Hepatocyte (in vitro differentiated cells): ENCODE measurements around the gene GPX4. TPM values are rescaled to one million over a fixed set of nuclear protein-coding genes. Genes with fewer than 3 reads are reported as not detected.

Experiments used
- DNase-seq: peaks from one replicate; pipeline ENCODE4 v3.0.0-alpha.2; 2016; ENCODE audit warnings: low spot score
- H2AFZ ChIP-seq: fragments of 200-600 bp; sonication (generic); 2 replicates; pipeline ENCODE4 v1.6.0; 2016; ENCODE audit warnings: antibody characterized with exemption, mild to moderate bottlenecking
- H3K27ac ChIP-seq: fragments of 200-600 bp; sonication (generic); 2 replicates; pipeline ENCODE4 v1.5.1; 2016; ENCODE audit warnings: mild to moderate bottlenecking
- H3K27me3 ChIP-seq: fragments of 200-600 bp; sonication (generic); 2 replicates; pipeline ENCODE4 v1.6.1; 2016
- H3K36me3 ChIP-seq: fragments of 200-600 bp; sonication (generic); replicated peaks from 2 replicates; pipeline ENCODE4 v1.5.1; 2016; ENCODE audit warnings: low read depth; ENCODE audit not compliant: insufficient read depth
- H3K4me1 ChIP-seq: fragments of 200-600 bp; sonication (generic); 2 replicates; pipeline ENCODE4 v1.5.1; 2016; ENCODE audit warnings: mild to moderate bottlenecking, moderate library complexity; ENCODE audit not compliant: insufficient read depth
- H3K4me2 ChIP-seq: fragments of 200-600 bp; sonication (generic); 2 replicates; pipeline ENCODE4 v1.6.0; 2016
- H3K4me3 ChIP-seq: fragments of 200-600 bp; sonication (generic); 2 replicates; pipeline ENCODE4 v1.5.1; 2016; ENCODE audit warnings: mild to moderate bottlenecking
- H3K79me2 ChIP-seq: fragments of 200-600 bp; sonication (generic); 2 replicates; pipeline ENCODE4 v1.6.0; 2017; ENCODE audit warnings: mild to moderate bottlenecking
- H3K9me2 ChIP-seq: fragments of 200-600 bp; sonication (generic); replicated peaks from 2 replicates; pipeline ENCODE4 v1.6.0; 2017; ENCODE audit warnings: mild to moderate bottlenecking; ENCODE audit not compliant: insufficient read depth
- H3K9me3 ChIP-seq: fragments of 200-600 bp; sonication (generic); 2 replicates; pipeline ENCODE4 v1.5.1; 2016; ENCODE audit warnings: low read depth, mild to moderate bottlenecking
- H4K20me1 ChIP-seq: fragments of 200-600 bp; sonication (generic); 2 replicates; pipeline ENCODE4 v1.6.0; 2016; ENCODE audit warnings: mild to moderate bottlenecking; ENCODE audit not compliant: insufficient read depth, poor library complexity, severe bottlenecking
- EZH2 ChIP-seq: fragments of 200-600 bp; sonication (generic); IDR thresholded peaks from 2 replicates; pipeline ENCODE4 v1.6.1; 2016; ENCODE audit warnings: antibody characterized with exemption, mild to moderate bottlenecking, borderline replicate concordance
- EZH2phosphoT487 ChIP-seq: fragments of 200-600 bp; sonication (generic); IDR thresholded peaks from one replicate; pipeline ENCODE4 v1.6.1; 2018; ENCODE audit warnings: antibody characterized with exemption, mild to moderate bottlenecking, low read depth, moderate library complexity; ENCODE audit not compliant: unreplicated experiment, severe bottlenecking
- WGBS: methylation state at CpG from one replicate; pipeline ENCODE4 v1.1.6; 2016; ENCODE audit warnings: low lambda C conversion rate; ENCODE audit errors: missing lambda C conversion rate; 5-methylcytosine and 5-hydroxymethylcytosine counted together
- polyA plus RNA-seq: library from polyadenylated mRNA; unstranded; fragments of >200 nt; fragmentation: Nextera tagmentation; extraction: Ambion mirVana; gene quantifications from 2 replicates; pipeline ENCODE4 v1.2.1, GENCODE V29; 2016
- total RNA-seq: library from RNA; depleted of rRNA; stranded (reverse); fragments of >200 nt; gene quantifications from 2 replicates; pipeline ENCODE4 v1.2.3, GENCODE V29; 2014
- TF ChIP-seq, protein P1 (sequence below): fragments of 200-600 bp; sonication (generic); IDR thresholded peaks from 2 replicates; pipeline ENCODE4 v1.5.1; 2016; ENCODE audit warnings: antibody characterized with exemption, mild to moderate bottlenecking; ENCODE audit not compliant: poor library complexity

The GPX4 gene
- total and polyA plus RNA-seq, 2 experiments from 2014 or later, result 539 to 735 TPM

DNA sequence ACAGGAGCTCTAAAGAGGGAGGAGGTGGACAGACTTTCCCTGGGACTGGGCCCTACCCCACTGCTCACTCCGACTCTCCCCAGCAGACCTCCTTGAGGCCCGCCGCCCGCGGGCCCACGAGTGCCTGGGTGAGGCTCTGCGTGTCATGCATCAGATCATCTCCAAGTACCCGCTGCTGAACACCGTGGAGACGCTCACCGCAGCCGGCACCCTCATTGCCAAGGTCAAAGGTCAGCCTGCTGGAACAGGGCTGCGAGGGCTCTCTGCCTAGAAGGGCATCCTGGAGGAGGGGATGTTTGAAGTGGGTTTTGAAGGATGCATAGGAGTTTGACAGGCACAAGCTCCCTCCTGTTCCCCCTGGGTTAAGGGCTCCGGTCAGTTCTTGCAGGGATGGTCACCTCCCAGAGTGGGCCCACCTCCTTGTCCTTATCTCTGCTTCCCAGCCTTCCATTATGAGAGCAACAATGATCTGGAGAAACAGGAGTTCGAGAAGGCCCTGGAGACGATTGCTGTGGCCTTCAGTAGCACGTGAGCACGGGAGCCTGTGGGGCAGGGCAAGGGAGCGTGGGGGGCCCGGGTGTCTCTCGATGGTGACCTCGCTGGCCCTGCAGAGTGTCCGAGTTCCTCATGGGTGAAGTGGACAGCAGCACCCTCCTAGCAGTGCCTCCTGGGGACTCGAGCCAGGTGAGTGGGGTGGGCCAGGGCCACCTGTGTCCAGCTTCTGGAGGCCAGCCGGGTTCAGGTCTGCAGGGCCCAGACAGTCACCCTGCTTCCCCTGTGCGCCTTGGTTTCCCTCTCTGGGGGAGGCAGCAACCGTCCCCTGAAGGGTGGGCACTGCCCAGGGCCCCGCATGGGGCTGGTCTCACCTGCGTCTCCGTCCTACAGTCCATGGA lies 30.5 kb upstream of the GPX4 start:
- no peaks in the 10 kb centered on the region for H3K9me2 ChIP-seq
- WGBS, result 88% methylated on average over 30 of the region's 30 CpGs

DNA sequence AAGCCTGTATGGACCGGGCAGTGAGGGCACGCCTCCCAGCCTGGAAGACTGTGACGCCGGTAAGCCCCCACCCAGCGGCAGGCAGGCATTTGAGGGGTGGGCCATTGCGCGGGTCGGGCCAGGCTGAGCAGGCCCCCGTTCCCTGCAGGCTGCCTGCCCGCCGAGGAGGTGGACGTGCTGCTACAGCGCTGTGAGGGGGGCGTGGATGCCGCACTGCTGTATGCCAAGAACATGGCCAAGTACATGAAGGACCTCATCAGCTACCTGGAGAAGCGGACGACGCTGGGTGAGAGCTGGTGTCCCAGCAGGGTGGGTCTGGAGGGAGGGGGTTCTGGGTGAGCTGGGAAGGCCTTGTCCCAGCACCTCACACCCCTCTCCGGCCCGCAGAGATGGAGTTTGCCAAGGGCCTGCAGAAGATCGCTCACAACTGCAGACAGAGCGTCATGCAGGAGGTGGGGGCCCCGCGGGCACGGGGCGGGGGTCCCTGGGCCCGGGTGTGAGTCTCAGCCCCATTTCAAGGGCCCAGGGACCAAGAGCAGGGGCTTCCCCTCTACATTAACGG lies 29.8 kb upstream of the GPX4 start:
- no peaks in the 10 kb centered on the region for H3K36me3 ChIP-seq
- H3K27ac ChIP-seq, result no peak overlapping the region
- H3K27me3 ChIP-seq, result peaks cover 31% of the 10 kb centered on the region
- H3K79me2 ChIP-seq, result no peaks in the 10 kb centered on the region
- no peaks in the 10 kb centered on the region for H3K9me3 ChIP-seq
- H3K4me3 ChIP-seq, result no peak overlapping the region
- no peak for DNase-seq
- TF ChIP-seq EZH2 (no peak), EZH2phosphoT487 (no peak)
- TF ChIP-seq, protein P1, sequence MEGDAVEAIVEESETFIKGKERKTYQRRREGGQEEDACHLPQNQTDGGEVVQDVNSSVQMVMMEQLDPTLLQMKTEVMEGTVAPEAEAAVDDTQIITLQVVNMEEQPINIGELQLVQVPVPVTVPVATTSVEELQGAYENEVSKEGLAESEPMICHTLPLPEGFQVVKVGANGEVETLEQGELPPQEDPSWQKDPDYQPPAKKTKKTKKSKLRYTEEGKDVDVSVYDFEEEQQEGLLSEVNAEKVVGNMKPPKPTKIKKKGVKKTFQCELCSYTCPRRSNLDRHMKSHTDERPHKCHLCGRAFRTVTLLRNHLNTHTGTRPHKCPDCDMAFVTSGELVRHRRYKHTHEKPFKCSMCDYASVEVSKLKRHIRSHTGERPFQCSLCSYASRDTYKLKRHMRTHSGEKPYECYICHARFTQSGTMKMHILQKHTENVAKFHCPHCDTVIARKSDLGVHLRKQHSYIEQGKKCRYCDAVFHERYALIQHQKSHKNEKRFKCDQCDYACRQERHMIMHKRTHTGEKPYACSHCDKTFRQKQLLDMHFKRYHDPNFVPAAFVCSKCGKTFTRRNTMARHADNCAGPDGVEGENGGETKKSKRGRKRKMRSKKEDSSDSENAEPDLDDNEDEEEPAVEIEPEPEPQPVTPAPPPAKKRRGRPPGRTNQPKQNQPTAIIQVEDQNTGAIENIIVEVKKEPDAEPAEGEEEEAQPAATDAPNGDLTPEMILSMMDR, result no peak
- no peak overlapping the region for H3K4me2 ChIP-seq
- no peaks in the 10 kb centered on the region for H3K4me1 ChIP-seq
- H4K20me1 ChIP-seq, result no peaks in the 10 kb centered on the region
- no peak overlapping the region for H2AFZ ChIP-seq
- H3K9me2 ChIP-seq, result no peaks in the 10 kb centered on the region
- 91% methylated on average over 19 of the region's 28 CpGs for WGBS

More for the DNA sequence above, 30.5 kb upstream of the GPX4 start:
- no peaks in the 10 kb centered on the region for H3K9me3 ChIP-seq
- peaks cover 37% of the 10 kb centered on the region for H3K27me3 ChIP-seq
- H3K36me3 ChIP-seq, result no peaks in the 10 kb centered on the region
- no peak overlapping the region for H3K4me2 ChIP-seq
- no peaks in the 10 kb centered on the region for H3K79me2 ChIP-seq
- TF ChIP-seq, protein P1, result no peak
- TF ChIP-seq EZH2 (no peak), EZH2phosphoT487 (no peak)
- H3K27ac ChIP-seq, result no peak overlapping the region
- no peaks in the 10 kb centered on the region for H4K20me1 ChIP-seq
- H3K4me1 ChIP-seq, result no peaks in the 10 kb centered on the region
- no peak overlapping the region for H3K4me3 ChIP-seq
- H2AFZ ChIP-seq, result no peak overlapping the region
- no peak for DNase-seq

DNA sequence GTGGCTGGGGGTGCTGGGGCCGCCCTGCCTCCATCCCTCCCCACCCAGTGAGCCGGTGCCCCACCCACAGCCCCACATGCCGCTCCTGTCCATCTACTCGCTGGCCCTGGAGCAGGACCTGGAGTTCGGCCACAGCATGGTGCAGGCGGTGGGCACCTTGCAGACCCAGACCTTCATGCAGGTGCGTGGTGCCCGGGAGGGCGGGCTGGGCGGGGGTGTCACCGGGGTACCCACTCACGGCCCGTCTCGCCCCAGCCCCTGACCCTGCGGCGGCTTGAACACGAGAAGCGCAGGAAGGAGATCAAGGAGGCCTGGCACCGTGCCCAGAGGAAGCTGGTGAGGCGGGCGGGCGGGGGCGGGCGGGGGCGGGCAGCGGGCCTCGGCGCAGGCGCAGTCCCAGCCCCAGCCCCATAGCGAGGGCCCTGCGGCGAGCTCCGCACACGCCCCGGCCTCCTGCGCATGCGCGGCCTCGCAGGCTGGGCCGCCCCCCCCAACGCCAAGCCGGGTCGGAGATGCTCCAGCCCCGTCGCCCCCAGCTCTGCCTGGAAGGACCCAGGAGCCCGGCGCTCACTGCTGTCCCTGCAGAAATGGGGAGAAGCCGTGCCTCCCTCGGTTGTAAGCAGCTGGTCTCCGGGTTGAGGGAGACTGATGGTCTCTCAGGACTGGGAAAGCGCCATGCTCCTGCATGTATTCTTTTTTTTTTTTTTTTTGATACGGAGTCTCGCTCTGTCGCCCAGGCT lies 29.1 kb upstream of the GPX4 start:
- Histone ChIP-seq H4K20me1 (no peaks in the 10 kb centered on the region), H3K9me3 (no peaks in the 10 kb centered on the region), H3K79me2 (no peaks in the 10 kb centered on the region), H3K9me2 (no peaks in the 10 kb centered on the region), H3K36me3 (no peaks in the 10 kb centered on the region), H3K27ac (no peak overlapping the region), H3K27me3 (peaks cover 24% of the 10 kb centered on the region), H3K4me3 (no peak overlapping the region), H3K4me2 (no peak overlapping the region), H3K4me1 (no peaks in the 10 kb centered on the region), H2AFZ (no peak overlapping the region)
- 93% methylated on average over 12 of the region's 54 CpGs for WGBS
- TF ChIP-seq, protein P1, result no peak
- no peak for TF ChIP-seq EZH2phosphoT487
- TF ChIP-seq EZH2, result no peak
- no peak for DNase-seq
